Globus pallidus (tissue), 1 donor: ENCODE measurements around the gene NDUFA13.

ENCODE experiments used
- DNase-seq: peaks from one replicate; pipeline ENCODE4 v3.0.0-alpha.2; 2015; ENCODE audit warnings: low spot score

The NDUFA13 gene

DNA sequence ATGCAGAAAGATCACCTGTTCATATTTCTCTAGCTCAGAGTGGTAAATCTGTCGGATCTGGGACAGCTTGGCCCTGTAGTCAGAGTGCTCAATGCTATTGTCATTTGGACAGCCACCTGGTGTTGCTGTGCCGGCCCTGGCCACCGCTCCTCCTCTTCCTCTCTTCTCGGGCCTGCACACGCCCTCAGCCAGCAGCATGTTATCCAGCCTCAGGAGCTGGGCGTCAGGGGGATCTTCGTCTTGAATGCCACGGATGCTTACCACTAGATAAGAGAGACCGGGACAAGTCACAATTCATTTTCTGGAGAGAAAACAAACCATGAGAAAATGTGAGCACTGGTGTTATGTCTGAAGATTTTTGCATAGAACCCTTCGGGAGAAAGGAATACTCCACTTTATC is 54.5 kb downstream of the NDUFA13 start:
- DNase-seq: no peak

DNA sequence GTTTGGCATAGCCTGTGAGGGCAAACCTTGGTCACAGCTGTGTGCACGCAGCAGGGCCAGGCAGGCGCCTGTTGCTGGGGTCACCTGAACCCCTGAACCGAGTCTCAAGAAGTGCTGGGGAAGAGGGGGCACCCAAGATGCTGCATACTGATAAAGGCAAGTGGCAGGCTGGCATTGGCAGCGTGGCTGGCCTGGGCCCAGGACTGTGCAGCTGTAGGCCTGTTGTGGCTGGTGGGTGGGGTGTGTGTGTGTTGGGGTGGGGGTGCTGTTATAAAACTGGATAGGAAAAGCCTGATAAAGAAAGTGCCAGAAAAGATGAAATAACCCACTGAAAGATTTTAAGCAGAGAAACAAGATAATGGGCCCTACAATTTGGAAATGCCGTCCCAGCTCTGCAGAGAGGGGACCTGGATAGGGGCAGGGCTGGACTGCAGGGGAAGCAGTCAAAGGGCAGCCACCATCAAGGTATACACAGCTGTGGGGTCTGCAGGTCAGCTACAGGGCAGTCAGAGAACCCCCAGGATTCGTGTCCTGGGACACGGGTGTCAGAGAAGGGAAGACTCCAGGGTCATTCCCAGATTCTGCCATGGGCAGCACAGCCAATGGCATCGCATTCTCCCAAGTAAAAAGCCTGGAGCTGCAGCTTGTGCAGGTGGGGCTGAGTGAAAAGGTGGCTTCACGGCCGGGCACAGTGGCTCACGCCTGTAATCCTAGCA is 55.2 kb downstream of the NDUFA13 start:
- DNase-seq: no peak

DNA sequence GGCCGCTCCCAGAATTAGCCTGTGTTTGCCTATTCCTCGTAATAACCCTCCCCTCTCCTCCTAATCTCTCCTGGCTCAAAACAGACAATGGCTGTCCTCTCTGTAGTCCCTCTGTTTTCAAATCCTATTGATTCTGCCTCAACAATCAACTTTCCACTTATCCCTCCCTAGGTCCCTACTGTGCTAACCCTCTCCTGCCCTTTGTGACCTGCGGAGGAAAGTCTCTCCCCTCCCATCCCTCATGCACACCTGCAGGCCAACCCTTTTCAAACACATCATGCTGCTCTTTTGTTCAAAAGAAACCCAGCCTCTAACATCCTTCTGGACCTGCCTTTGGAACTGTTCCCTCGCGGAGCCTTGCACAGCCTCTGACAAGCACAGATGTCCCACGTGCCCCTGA is 59.4 kb downstream of the NDUFA13 start:
- DNase-seq: no peak
